OCI-LY7 (cell line): ENCODE measurements around the gene PPP1R7.

Experiments used
- EZH2phosphoT487 ChIP-seq: fragments of 200-600 bp; sonication (generic); IDR thresholded peaks from 2 replicates; pipeline ENCODE4 v1.6.1; 2018; ENCODE audit warnings: low read depth, borderline replicate concordance, mild to moderate bottlenecking, mixed run types, antibody characterized with exemption, low read length, moderate library complexity, mixed read lengths
- TF ChIP-seq, protein P1 (sequence below): fragments of 200-600 bp; sonication (generic); conservative IDR thresholded peaks from 2 replicates; pipeline ENCODE4 v1.5.1; 2014; ENCODE audit warnings: mild to moderate bottlenecking, antibody characterized with exemption, low read length, moderate library complexity, mixed read lengths

GRCh38 chr2:241230435-241230834 lies 80.2 kb downstream of the PPP1R7 start:
- TF ChIP-seq, protein P1, sequence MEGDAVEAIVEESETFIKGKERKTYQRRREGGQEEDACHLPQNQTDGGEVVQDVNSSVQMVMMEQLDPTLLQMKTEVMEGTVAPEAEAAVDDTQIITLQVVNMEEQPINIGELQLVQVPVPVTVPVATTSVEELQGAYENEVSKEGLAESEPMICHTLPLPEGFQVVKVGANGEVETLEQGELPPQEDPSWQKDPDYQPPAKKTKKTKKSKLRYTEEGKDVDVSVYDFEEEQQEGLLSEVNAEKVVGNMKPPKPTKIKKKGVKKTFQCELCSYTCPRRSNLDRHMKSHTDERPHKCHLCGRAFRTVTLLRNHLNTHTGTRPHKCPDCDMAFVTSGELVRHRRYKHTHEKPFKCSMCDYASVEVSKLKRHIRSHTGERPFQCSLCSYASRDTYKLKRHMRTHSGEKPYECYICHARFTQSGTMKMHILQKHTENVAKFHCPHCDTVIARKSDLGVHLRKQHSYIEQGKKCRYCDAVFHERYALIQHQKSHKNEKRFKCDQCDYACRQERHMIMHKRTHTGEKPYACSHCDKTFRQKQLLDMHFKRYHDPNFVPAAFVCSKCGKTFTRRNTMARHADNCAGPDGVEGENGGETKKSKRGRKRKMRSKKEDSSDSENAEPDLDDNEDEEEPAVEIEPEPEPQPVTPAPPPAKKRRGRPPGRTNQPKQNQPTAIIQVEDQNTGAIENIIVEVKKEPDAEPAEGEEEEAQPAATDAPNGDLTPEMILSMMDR = no peak
- no peak for TF ChIP-seq EZH2phosphoT487
